Mucosa of gallbladder (tissue), 1 donor: ENCODE results near the gene SCD5. TPM values are rescaled to one million over a fixed set of nuclear protein-coding genes. Genes with fewer than 3 reads are reported as not detected.

Experiments
- DNase-seq: peaks from one replicate; pipeline ENCODE4 v3.0.0-alpha.2; 2020; ENCODE audit warnings: low spot score
- total RNA-seq: library from RNA; stranded (reverse); gene quantifications from one replicate; pipeline ENCODE4 v1.2.1, GENCODE V29; 2021
- donor health status: DM: no; HTN: no; CAD: no.

SCD5 gene
- total RNA-seq, 1 donor from 2014 or later: 22.9 TPM

DNA sequence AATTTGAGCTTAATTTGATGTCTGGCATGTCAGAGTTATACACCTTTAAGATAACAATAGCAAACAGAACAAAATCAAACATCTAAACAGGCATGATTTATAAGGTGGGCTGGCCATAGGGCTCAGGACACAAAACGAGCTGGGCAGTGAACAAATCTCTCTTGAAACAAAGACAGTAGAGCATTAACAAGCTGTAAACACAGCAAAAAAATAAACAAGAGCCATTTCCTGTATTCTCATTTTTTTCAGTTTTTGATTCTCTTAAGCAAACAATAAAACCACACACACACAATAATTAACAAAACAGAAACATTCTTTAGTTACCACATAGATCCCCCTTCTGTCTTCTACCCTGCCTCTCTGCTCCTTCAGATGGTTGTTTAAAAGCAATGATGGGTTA, 168.5 kb downstream of the SCD5 start:
- DNase-seq: no peak

- DNase-seq: no peak
Measured at GRCh38 chr4:82629238-82630000, 169.2 kb downstream of the SCD5 start.

GRCh38 chr4:82626251-82626868, 172.2 kb downstream of the SCD5 start:
- DNase-seq: no peak

DNA sequence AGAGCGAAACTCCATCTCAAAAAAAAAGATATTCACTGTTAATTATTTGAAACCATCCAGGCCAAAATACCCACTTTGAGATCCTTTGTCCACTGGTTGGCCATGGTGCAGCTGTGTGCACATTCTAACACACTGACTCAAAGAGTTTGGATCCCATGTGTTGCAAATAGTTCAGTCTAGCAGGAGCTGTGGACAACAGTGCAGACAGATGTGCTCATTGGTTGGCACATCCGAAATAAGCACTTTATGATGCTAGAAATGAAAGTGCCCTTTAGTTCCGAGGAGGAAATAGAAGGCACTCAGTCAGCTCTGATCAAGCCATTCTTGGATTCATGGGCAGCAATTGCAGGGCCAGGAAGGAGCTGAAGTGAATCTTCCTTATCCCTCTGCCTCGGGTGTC, 173.8 kb downstream of the SCD5 start:
- no peak for DNase-seq

- no peak for DNase-seq
Measured at GRCh38 chr4:82623121-82623683, 175.4 kb downstream of the SCD5 start.

DNA sequence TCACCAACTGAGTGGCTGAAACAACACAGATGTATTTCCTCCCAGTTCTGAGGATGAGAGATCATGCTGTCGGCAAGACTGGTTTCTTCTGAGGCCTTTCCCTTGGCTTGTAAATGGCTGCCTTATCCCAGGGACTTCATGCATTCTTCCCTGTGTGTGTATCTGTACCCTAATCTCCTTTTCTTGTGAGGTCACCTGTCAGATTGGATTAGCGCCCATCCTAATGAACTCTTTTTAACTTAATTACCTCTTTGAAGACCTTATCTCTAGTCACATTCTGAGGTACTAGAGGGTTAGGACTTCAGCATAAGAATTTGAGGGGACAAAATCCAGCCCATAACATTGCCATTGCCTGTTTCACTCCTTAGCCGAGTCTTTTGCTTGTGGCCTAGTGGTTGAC, 177.3 kb downstream of the SCD5 start:
- DNase-seq: no peak

GRCh38 chr4:82620126-82620735, 178.4 kb downstream of the SCD5 start:
- DNase-seq: no peak

DNA sequence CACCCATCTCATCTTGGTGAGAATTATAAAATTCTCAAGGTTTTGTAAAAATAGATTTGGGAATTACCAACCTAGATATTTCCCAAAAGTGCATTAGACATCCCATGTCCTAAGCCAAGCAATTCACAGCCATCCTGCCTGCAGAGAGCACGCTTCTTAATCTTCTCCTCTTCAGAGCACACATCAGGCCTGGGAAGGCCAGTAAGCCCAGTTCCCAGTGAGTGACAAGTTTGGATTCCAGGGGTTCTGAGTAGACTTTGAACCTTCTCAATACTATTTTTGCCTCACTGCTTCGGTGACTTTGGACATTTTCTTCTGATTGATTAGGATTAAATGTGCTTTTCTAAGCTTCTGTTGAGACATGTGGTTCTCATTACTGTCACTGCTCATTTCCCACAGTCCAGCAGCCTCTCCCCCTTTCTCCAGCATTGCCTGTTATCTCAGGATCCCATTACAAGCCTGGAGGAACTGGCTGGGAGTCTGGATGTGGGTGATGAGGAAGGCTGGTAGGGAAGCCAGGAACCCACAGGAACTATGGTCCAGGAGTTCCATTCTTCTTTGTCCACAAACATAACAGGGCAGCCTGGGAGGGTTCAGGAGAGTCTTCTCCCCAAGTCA, 180.4 kb downstream of the SCD5 start:
- DNase-seq: no peak

DNA sequence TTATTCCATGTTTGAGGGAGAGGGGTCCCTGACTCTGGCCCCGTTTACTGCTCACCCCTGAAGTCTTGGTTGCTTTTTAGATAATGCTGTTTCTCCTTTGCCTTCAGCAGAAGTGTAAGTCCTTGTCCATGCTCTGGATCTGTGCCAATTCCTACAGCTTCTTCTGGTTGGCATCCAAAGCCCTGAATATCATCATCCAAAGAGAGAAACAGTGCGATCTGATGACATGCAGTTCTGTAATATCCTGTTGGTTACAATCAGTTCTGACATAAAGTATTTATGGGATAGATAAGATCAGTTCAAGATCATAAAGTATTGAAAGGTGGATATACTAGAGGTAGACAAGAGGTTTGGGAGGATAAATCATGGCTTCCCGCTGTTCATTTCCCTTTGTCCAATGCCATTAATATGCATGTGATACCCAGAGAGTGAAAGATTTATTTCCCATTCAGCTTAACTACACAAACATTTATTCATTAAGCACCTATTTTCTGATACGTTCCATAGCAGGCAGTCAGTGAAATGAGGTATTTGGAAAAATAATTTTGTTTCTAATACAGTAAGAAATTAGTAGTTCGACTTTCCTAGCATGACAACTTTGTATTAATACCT, 183.7 kb downstream of the SCD5 start:
- DNase-seq: no peak

DNA sequence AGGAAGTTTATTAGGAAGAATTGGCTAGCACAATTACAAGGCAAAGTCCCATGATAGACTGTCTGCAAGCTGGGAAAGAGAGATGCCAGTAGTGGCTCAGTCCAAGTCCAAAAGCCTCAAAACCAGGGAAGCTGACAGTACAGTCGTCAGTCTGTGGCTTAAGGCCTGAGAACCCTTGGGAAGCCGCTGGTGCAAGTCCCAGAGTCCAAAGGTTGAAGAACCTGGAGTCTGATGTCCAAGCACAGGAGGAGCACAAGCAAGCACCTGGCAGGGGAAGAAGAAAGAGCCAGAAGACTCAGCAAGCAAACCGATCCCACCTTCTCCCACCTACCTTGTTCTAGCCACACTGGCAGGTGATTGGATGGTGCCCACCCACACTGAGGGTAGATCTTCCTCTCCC, 185.5 kb downstream of the SCD5 start:
- DNase-seq: peak; percentile 48

DNA sequence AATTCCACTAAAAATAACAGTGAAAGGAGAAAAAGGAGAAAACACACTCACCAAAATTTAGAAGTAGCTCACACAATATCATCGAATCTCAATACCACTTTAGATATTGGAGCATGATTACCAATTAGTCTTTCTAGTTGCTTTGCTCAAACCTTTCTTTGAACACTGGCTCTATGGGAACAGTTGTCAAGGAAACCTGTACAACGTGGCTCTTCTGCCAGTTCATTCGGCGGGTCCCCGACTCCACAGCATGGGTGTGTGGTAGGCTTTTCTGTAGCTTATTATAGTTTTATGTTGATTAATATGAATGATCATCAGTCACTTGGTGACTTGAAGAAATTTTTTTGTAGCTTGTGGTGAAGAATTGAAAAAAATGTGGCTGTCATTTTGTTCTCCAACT, 186.6 kb downstream of the SCD5 start:
- DNase-seq: no peak

GRCh38 chr4:82611527-82611926, 187.1 kb downstream of the SCD5 start:
- no peak for DNase-seq

DNA sequence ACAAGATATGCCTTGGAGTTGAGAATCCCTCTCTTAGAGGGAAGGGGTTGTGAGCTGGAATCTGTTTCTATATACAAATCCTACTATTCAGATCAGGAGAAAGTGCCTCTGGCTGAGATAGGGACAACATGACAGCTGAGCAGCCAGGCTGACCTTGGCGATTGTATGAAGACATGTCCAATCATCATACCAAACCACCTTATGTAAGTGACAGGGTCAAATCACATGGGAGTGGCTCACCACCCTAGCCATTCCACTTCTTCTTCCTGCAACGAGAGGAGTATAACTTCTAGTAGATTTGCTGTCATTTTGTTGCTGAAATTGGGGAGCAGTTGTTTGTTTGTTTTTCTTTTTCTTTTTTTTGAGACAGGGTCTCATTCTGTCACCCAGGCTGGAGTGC, 188.6 kb downstream of the SCD5 start:
- no peak for DNase-seq

GRCh38 chr4:82606622-82607021, 192.0 kb downstream of the SCD5 start:
- no peak for DNase-seq

DNA sequence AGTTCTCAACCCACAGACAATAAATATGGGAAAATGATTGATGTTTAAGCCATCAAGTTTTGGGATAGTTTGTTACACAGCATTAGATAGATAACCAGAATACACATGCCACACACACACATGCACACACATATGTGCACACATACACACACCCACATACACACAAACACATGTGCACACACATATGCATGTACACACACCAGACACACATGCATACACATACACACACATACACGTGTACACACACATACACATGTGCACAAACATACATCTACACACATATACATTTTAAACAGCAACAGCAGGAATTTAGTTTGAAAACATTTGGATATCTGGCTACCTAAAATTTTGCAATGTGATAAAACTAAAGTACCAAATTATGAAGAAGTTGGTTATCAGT, 194.1 kb downstream of the SCD5 start:
- no peak for DNase-seq

GRCh38 chr4:82601242-82602015, 197.2 kb downstream of the SCD5 start:
- DNase-seq: no peak

DNA sequence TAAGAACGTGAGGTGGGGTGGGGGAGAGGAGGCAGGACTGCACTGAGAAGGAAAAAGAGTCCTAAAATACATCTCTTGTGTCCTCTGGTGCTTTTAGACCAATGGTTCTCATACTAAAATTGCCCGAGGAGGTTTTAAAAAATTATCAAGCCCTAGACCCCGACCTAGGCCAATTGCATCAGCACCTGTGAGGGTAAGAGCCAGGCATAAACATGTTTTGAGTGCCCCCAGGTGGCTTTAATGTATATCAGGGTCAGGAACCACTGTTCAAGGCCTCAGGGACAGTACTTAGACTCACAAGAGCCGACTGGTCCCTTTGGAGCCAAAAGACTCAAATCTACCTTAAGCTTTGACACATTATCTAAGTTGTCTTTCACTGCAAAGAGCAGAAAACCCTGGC, 199.3 kb downstream of the SCD5 start:
- no peak for DNase-seq

DNA sequence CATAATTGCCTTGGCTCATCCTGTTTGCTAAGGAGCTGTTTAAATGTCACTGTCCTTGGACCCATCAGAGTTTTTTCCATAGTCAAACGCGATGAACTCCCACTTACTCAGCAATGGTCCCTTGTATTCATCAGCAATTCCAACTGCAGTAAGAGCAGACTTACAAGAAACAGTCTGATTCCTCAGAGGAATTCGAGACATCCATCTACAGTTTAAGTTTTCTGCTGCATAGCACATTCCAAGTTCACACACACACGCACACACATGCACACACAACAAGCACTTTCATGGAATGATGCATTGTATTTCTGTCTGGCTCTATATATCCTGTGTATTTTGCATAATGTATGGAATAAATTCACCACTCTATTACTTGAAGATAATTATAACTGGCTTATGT, 204.1 kb downstream of the SCD5 start:
- no peak for DNase-seq

GRCh38 chr4:82593411-82593810, 205.2 kb downstream of the SCD5 start:
- DNase-seq: no peak

DNA sequence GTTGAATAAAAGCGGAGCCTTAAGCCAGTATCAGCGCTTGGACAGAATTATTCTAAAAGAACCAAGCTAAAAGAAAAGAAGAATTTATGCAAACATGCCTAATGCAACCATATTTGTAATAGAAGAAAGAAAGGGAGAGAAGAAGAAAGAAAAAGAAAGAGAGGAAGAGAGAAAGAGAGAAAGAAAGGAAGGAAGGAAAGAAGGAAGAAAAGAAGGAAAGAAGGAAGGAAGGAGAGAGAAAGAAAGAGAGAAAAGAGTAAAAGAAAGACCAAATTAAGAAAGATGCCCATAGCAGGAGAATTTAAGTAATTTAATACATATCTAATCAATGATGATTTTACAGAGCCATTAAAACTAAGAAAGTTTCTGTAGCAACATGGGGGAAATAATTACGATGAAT, 206.0 kb downstream of the SCD5 start:
- DNase-seq: no peak

GRCh38 chr4:82591592-82591991, 207.0 kb downstream of the SCD5 start:
- DNase-seq: no peak
